Smooth muscle cell (in vitro differentiated cells): ENCODE measurements around the gene RAI2. TPM values are rescaled to one million over a fixed set of nuclear protein-coding genes. Genes with fewer than 3 reads are reported as not detected.

ENCODE experiments used
- DNase-seq: peaks from one replicate; lab custom pipeline; 2025; ENCODE audit not compliant: unreplicated experiment; lab: John Stamatoyannopoulos, UW
- H2AFZ ChIP-seq: fragments of 200-600 bp; sonication (generic); 2 replicates; pipeline ENCODE4 v1.6.0; 2016; ENCODE audit warnings: antibody characterized with exemption, low read depth, mild to moderate bottlenecking
- H3F3A ChIP-seq: fragments of 200-600 bp; sonication (generic); 2 replicates; pipeline ENCODE4 v1.6.0; 2017; ENCODE audit warnings: antibody characterized with exemption, low read depth
- H3K27ac ChIP-seq: fragments of 200-600 bp; sonication (generic); 2 replicates; pipeline ENCODE4 v1.5.1; 2016; ENCODE audit warnings: low read depth, mild to moderate bottlenecking
- H3K27me3 ChIP-seq: fragments of 200-600 bp; sonication (generic); 2 replicates; pipeline ENCODE4 v1.6.1; 2016; ENCODE audit warnings: low read depth, mild to moderate bottlenecking
- H3K36me3 ChIP-seq: fragments of 200-600 bp; sonication (generic); 2 replicates; pipeline ENCODE4 v1.5.1; 2016; ENCODE audit warnings: low read depth
- H3K4me1 ChIP-seq: fragments of 200-600 bp; sonication (generic); 2 replicates; pipeline ENCODE4 v1.5.1; 2016; ENCODE audit warnings: low read depth
- H3K4me2 ChIP-seq: fragments of 200-600 bp; sonication (generic); 2 replicates; pipeline ENCODE4 v1.6.0; 2016; ENCODE audit warnings: mild to moderate bottlenecking
- H3K4me3 ChIP-seq: fragments of 200-600 bp; sonication (generic); 2 replicates; pipeline ENCODE4 v1.5.1; 2016; ENCODE audit warnings: mild to moderate bottlenecking
- H3K79me2 ChIP-seq: fragments of 200-600 bp; sonication (generic); 2 replicates; pipeline ENCODE4 v1.6.0; 2016; ENCODE audit warnings: low read depth, mild to moderate bottlenecking
- H3K9ac ChIP-seq: fragments of 200-600 bp; sonication (generic); 2 replicates; pipeline ENCODE4 v1.6.0; 2016; ENCODE audit warnings: low read depth
- H3K9me3 ChIP-seq: fragments of 200-600 bp; sonication (generic); replicated peaks from 2 replicates; pipeline ENCODE4 v1.5.1; 2016; ENCODE audit warnings: low read depth
- H4K20me1 ChIP-seq: fragments of 200-600 bp; sonication (generic); 2 replicates; pipeline ENCODE4 v1.6.0; 2016; ENCODE audit warnings: low read depth
- WGBS: methylation state at CpG from one replicate; pipeline ENCODE4 v1.1.7; 2016; ENCODE audit warnings: low lambda C conversion rate; 5-methylcytosine and 5-hydroxymethylcytosine counted together
- polyA plus RNA-seq: library from polyadenylated mRNA; unstranded; fragments of >200 nt; fragmentation: Nextera tagmentation; extraction: Ambion mirVana; gene quantifications from 2 replicates; pipeline ENCODE4 v1.2.1, GENCODE V29; 2016
- total RNA-seq: library from RNA; depleted of rRNA; stranded (reverse); fragments of >200 nt; gene quantifications from 2 replicates; pipeline ENCODE4 v1.2.3, GENCODE V29; 2014
- TF ChIP-seq, protein P1 (sequence below): fragments of 200-600 bp; sonication (generic); IDR thresholded peaks from 2 replicates; pipeline ENCODE4 v1.5.1; 2017; ENCODE audit warnings: borderline replicate concordance, mild to moderate bottlenecking, antibody characterized with exemption; ENCODE audit not compliant: insufficient read depth, poor library complexity, severe bottlenecking

The RAI2 gene
- total and polyA plus RNA-seq, 2 experiments from 2014 or later = 0.72 TPM; not detected in 1

DNA sequence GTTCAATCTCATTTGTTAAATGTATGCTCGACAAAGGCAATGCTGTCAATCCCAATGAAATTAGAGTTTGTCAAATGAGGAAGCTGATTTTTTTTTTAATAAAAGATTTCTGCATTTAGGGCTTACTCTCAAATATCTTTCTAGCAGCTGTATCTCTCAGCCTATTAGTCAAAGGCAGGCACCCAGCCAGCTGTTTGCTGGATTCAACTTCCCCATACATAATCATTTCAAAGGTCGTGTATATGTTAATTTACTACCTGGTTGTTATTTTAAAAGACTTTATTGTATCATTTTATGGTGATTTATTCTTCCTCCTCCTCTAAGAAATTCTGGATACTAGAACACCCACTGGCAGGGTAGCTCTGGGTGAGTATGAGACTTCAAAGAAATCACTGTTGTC is 27.1 kb downstream of the RAI2 start:
- Histone ChIP-seq H3F3A (no peaks in the 10 kb centered on the region), H3K36me3 (no peaks in the 10 kb centered on the region), H3K4me3 (no peak overlapping the region), H3K9me3 (no peaks in the 10 kb centered on the region), H3K4me2 (no peak overlapping the region), H3K9ac (no peak overlapping the region), H3K79me2 (no peaks in the 10 kb centered on the region), H2AFZ (no peak overlapping the region), H4K20me1 (no peaks in the 10 kb centered on the region), H3K27me3 (no peaks in the 10 kb centered on the region), H3K27ac (no peak overlapping the region), H3K4me1 (no peaks in the 10 kb centered on the region)
- 42% methylated on average over 2 of the region's 2 CpGs for WGBS
- TF ChIP-seq, protein P1, sequence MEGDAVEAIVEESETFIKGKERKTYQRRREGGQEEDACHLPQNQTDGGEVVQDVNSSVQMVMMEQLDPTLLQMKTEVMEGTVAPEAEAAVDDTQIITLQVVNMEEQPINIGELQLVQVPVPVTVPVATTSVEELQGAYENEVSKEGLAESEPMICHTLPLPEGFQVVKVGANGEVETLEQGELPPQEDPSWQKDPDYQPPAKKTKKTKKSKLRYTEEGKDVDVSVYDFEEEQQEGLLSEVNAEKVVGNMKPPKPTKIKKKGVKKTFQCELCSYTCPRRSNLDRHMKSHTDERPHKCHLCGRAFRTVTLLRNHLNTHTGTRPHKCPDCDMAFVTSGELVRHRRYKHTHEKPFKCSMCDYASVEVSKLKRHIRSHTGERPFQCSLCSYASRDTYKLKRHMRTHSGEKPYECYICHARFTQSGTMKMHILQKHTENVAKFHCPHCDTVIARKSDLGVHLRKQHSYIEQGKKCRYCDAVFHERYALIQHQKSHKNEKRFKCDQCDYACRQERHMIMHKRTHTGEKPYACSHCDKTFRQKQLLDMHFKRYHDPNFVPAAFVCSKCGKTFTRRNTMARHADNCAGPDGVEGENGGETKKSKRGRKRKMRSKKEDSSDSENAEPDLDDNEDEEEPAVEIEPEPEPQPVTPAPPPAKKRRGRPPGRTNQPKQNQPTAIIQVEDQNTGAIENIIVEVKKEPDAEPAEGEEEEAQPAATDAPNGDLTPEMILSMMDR = no peak
- no peak for DNase-seq

GRCh38 chrX:17831255-17831654 is 29.8 kb downstream of the RAI2 start:
- no peak for DNase-seq
- Histone ChIP-seq H4K20me1 (no peaks in the 10 kb centered on the region), H3K4me2 (no peak overlapping the region), H3K4me3 (no peak overlapping the region), H3K9me3 (no peaks in the 10 kb centered on the region), H2AFZ (no peak overlapping the region), H3K36me3 (no peaks in the 10 kb centered on the region), H3K27me3 (no peaks in the 10 kb centered on the region), H3K9ac (no peak overlapping the region), H3K79me2 (no peaks in the 10 kb centered on the region), H3F3A (no peaks in the 10 kb centered on the region), H3K27ac (no peak overlapping the region), H3K4me1 (no peaks in the 10 kb centered on the region)
- WGBS = 55% methylated on average over 3 of the region's 3 CpGs
- TF ChIP-seq, protein P1 = no peak

- TF ChIP-seq, protein P1 = no peak
Measured at GRCh38 chrX:17830211-17830610, 30.9 kb downstream of the RAI2 start.

GRCh38 chrX:17829566-17829965 is 31.5 kb downstream of the RAI2 start:
- Histone ChIP-seq H3K27ac (no peak overlapping the region), H3K4me2 (no peak overlapping the region), H3K9ac (no peak overlapping the region), H3K9me3 (no peaks in the 10 kb centered on the region), H4K20me1 (no peaks in the 10 kb centered on the region), H3K4me3 (no peak overlapping the region), H3K36me3 (no peaks in the 10 kb centered on the region), H2AFZ (no peak overlapping the region), H3F3A (no peaks in the 10 kb centered on the region), H3K4me1 (no peaks in the 10 kb centered on the region), H3K27me3 (no peaks in the 10 kb centered on the region), H3K79me2 (no peaks in the 10 kb centered on the region)
- no peak for DNase-seq
- 88% methylated on average over 1 of the region's 1 CpG for WGBS
- TF ChIP-seq, protein P1 = no peak

More at GRCh38 chrX:17830211-17830610, 30.9 kb downstream of the RAI2 start:
- H3K4me3 ChIP-seq = no peak overlapping the region
- H3F3A ChIP-seq = no peaks in the 10 kb centered on the region
- no peaks in the 10 kb centered on the region for H3K79me2 ChIP-seq
- H3K9ac ChIP-seq = no peak overlapping the region
- no peak overlapping the region for H2AFZ ChIP-seq
- no peaks in the 10 kb centered on the region for H3K4me1 ChIP-seq
- H4K20me1 ChIP-seq = no peaks in the 10 kb centered on the region
- 51% methylated on average over 1 of the region's 1 CpG for WGBS
- H3K27ac ChIP-seq = no peak overlapping the region
- H3K27me3 ChIP-seq = no peaks in the 10 kb centered on the region
- no peaks in the 10 kb centered on the region for H3K9me3 ChIP-seq
- no peaks in the 10 kb centered on the region for H3K36me3 ChIP-seq
- H3K4me2 ChIP-seq = no peak overlapping the region
- DNase-seq = no peak
